Measurements from ENCODE around the gene RNPS1. TPM values are rescaled to one million over a fixed set of nuclear protein-coding genes. Genes with fewer than 3 reads are reported as not detected.
"Not testable (repeated sequence)": the region's sequence is repeated elsewhere in the genome, so short reads cannot be mapped to it uniquely, and the experiment has no call there.

The RNPS1 gene
- total RNA-seq, 3 donors from 2014 or later = 412 to 481 (median 413) TPM

GRCh38 chr16:2256531-2257140 lies 11.3 kb downstream of the RNPS1 start:
- H3K4me3 Mint-ChIP-seq = no peak overlapping the region
- H3K4me1 Mint-ChIP-seq (ENCODE audit: low read depth) = peaks cover 6% of the 10 kb centered on the region
- H3K9me3 Mint-ChIP-seq = no peaks in the 10 kb centered on the region
- ATAC-seq = no peak
- H3K27me3 Mint-ChIP-seq (ENCODE audit: low read depth) = no peaks in the 10 kb centered on the region
- peaks cover 35% of the 10 kb centered on the region for H3K36me3 Mint-ChIP-seq (ENCODE audit: insufficient read depth)
- DNase-seq = no peak

DNA sequence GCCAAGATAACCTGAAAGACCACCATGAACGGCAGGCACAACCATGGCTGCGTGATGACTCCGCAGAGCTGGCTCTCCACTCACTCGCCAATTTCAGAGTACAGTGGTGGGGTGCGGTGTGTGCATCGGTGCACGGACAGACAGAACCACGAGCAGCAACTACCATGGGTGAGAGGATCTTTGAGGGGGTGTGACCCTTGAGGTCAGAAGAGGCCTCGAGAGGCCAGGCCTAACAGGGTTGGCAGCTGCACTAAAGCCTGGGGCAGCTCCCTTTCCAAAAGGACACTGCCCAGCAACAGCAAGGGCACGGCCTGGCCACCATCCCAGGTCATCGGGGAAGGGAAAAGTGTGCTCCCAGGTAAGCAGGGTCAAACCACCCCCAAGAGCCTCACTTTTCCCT lies 14.6 kb downstream of the RNPS1 start:
- Mint-ChIP-seq H3K36me3 (ENCODE audit: insufficient read depth) (peaks cover 27% of the 10 kb centered on the region), H3K9me3 (no peaks in the 10 kb centered on the region), H3K27me3 (ENCODE audit: low read depth) (no peaks in the 10 kb centered on the region), H3K4me1 (ENCODE audit: low read depth) (peaks cover 10% of the 10 kb centered on the region), H3K4me3 (no peak overlapping the region)
- no peak for ATAC-seq
- DNase-seq = no peak

- H3K4me1 Mint-ChIP-seq (ENCODE audit: low read depth) = peaks cover 10% of the 10 kb centered on the region
- H3K27me3 Mint-ChIP-seq (ENCODE audit: low read depth) = no peaks in the 10 kb centered on the region
- peaks cover 27% of the 10 kb centered on the region for H3K36me3 Mint-ChIP-seq (ENCODE audit: insufficient read depth)
- no peaks in the 10 kb centered on the region for H3K9me3 Mint-ChIP-seq
- ATAC-seq = no peak
- no peak for DNase-seq
- H3K4me3 Mint-ChIP-seq = no peak overlapping the region
These were observed 15.1 kb downstream of the RNPS1 start for GRCh38 chr16:2252806-2253148.

DNA sequence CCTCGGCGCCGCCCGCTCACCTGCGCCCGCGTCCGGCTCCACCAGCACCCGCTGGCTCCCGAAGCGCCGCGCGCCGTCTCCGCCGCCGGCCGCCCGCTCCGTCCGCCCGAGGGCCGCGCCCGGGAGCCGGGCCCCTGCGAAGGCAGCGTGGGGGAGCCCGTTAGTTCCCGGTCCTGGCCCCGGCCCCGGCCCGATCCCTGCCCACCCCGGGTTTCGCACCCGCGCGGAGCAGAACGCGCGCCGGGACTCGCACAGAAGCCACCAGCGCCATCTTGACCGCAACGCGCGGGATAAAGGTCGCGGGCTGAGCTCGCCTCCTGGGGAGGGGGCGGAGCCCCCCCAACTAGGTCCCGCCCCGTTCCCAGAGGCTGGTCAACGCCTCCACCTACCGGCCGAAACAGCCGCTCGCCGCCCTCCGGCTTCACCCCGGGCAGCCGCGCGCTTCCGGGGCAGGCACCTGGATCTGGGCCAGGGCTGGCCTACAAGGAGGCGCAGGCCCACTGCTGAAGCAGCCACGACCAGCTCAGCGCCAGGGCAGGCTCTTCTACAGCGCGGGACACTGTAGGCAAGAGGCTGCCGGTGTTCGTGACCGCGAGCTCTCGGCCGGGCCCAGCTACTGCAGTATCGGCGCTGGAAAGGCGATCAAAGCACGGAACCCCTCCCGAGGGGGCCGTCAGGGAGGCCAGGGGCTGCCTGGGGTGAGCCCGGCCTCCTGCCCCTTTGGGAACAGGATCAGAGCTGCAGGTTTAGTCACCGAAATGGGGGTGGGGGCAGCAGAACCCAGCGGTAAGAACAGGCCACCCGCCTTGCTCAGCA lies 16.4 kb downstream of the RNPS1 start, which contains the start of gene ECI1:
Gene ECI1 (minus strand): TSS at position 292 of the 816 bp plus-strand sequence. CDS start 21 bp downstream, at position 271.
- peaks cover 19% of the 10 kb centered on the region for H3K36me3 Mint-ChIP-seq (ENCODE audit: insufficient read depth)
- no peaks in the 10 kb centered on the region for H3K9me3 Mint-ChIP-seq
- DNase-seq (peak; percentile 68), ATAC-seq (peak; percentile 74 to 80)
- peaks cover 10% of the 10 kb centered on the region for H3K4me1 Mint-ChIP-seq (ENCODE audit: low read depth)
- H3K27me3 Mint-ChIP-seq (ENCODE audit: low read depth) = no peaks in the 10 kb centered on the region
- H3K4me3 Mint-ChIP-seq = peak within 1 kb of the TSS; percentile 85

DNA sequence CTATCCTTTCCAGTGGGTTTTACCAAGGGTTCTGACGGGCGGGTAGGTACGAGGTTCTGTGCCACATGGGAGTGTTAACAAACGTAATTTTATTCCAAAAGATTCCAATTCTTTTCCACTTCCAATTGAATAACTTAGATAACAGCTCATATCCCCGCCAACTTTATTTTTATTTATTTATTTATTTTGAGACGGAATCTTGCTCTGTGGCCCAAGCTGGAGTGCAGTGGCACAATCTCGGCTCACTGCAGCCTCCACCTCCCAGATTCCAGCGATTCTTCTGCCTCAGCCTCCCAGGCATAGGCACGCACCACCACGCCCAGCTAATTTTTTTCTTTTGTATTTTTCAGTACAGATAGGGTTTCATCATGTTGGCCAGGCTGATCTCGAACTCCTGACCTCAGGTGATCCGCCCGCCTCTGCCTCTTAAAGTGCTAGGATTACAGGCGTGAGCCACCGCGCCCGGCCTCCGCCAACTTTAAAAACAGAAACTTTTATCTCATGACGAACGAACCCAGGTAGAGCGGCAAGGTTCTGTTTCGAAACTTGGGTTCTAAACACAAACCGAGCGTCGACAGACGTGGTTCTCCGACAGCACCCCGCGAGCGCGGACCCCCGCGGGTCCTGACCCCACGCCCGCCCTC lies 17.2 kb downstream of the RNPS1 start:
- Mint-ChIP-seq H3K9me3 (no peaks in the 10 kb centered on the region), H3K36me3 (ENCODE audit: insufficient read depth) (peaks cover 15% of the 10 kb centered on the region), H3K27me3 (ENCODE audit: low read depth) (no peaks in the 10 kb centered on the region), H3K4me3 (peak overlapping the region; percentile 85), H3K4me1 (ENCODE audit: low read depth) (peaks cover 10% of the 10 kb centered on the region)
- DNase-seq (peak; percentile 30), ATAC-seq (peak; percentile 38 to 45)

GRCh38 chr16:2246301-2246885 lies 21.5 kb downstream of the RNPS1 start:
- H3K4me3 Mint-ChIP-seq = no peak overlapping the region
- peaks cover 3% of the 10 kb centered on the region for H3K4me1 Mint-ChIP-seq (ENCODE audit: low read depth)
- H3K27me3 Mint-ChIP-seq (ENCODE audit: low read depth) = no peaks in the 10 kb centered on the region
- H3K36me3 Mint-ChIP-seq (ENCODE audit: insufficient read depth) = peaks cover 5% of the 10 kb centered on the region
- DNase-seq (no peak), ATAC-seq (no peak)
- no peaks in the 10 kb centered on the region for H3K9me3 Mint-ChIP-seq

- Mint-ChIP-seq H3K36me3 (ENCODE audit: insufficient read depth) (peaks cover 5% of the 10 kb centered on the region), H3K27me3 (ENCODE audit: low read depth) (no peaks in the 10 kb centered on the region), H3K4me1 (ENCODE audit: low read depth) (no peaks in the 10 kb centered on the region), H3K9me3 (no peaks in the 10 kb centered on the region), H3K4me3 (no peak overlapping the region)
- no peak for ATAC-seq
- no peak for DNase-seq
These were observed 22.8 kb downstream of the RNPS1 start for GRCh38 chr16:2244926-2245795.

- no peaks in the 10 kb centered on the region for H3K27me3 Mint-ChIP-seq (ENCODE audit: low read depth)
- H3K4me1 Mint-ChIP-seq (ENCODE audit: low read depth) = no peaks in the 10 kb centered on the region
- H3K36me3 Mint-ChIP-seq (ENCODE audit: insufficient read depth) = peaks cover 5% of the 10 kb centered on the region
- DNase-seq (no peak), ATAC-seq (no peak)
- no peak overlapping the region for H3K4me3 Mint-ChIP-seq
- H3K9me3 Mint-ChIP-seq = no peaks in the 10 kb centered on the region
These were observed 23.6 kb downstream of the RNPS1 start for GRCh38 chr16:2244301-2244700.

DNA sequence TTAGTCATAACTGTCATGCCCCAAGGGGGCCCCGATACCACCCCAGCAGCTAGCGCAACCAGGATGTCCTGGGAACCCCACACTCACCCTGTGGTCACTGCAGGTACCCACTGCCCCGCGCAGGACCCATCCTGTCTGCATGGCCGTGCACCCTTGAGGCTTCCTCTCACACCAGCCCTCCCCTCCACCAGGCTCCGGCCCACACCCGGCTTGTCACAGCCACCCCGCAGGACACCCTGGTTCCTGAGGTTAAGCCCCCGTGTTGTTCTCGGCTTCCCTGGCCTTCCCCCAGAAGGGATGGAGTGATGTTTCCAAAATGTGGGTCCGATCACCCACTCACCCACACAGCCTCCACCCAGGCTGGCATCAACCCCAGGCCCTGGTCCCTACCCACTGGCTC lies 24.1 kb downstream of the RNPS1 start:
- Mint-ChIP-seq H3K4me3 (no peak overlapping the region), H3K27me3 (ENCODE audit: low read depth) (no peaks in the 10 kb centered on the region), H3K9me3 (no peaks in the 10 kb centered on the region), H3K36me3 (ENCODE audit: insufficient read depth) (peaks cover 5% of the 10 kb centered on the region), H3K4me1 (ENCODE audit: low read depth) (no peaks in the 10 kb centered on the region)
- no peak for DNase-seq
- peak in 1 of 2 donors; percentile 25 for ATAC-seq

- ATAC-seq = no peak
- peaks cover 5% of the 10 kb centered on the region for H3K36me3 Mint-ChIP-seq (ENCODE audit: insufficient read depth)
- no peak for DNase-seq
- H3K27me3 Mint-ChIP-seq (ENCODE audit: low read depth) = no peaks in the 10 kb centered on the region
- H3K4me1 Mint-ChIP-seq (ENCODE audit: low read depth) = no peaks in the 10 kb centered on the region
- H3K4me3 Mint-ChIP-seq = no peak overlapping the region
- H3K9me3 Mint-ChIP-seq = no peaks in the 10 kb centered on the region
These were observed 24.8 kb downstream of the RNPS1 start for GRCh38 chr16:2243031-2243528.

GRCh38 chr16:2242598-2242997 lies 25.3 kb downstream of the RNPS1 start:
- no peaks in the 10 kb centered on the region for H3K9me3 Mint-ChIP-seq
- H3K36me3 Mint-ChIP-seq (ENCODE audit: insufficient read depth) = peaks cover 5% of the 10 kb centered on the region
- H3K27me3 Mint-ChIP-seq (ENCODE audit: low read depth) = no peaks in the 10 kb centered on the region
- ATAC-seq (no peak), DNase-seq (no peak)
- no peak overlapping the region for H3K4me3 Mint-ChIP-seq
- H3K4me1 Mint-ChIP-seq (ENCODE audit: low read depth) = no peaks in the 10 kb centered on the region

GRCh38 chr16:2240331-2240730 lies 27.6 kb downstream of the RNPS1 start:
- DNase-seq; ATAC-seq; H3K36me3 Mint-ChIP-seq (ENCODE audit: insufficient read depth); H3K27me3 Mint-ChIP-seq (ENCODE audit: low read depth); H3K4me1 Mint-ChIP-seq (ENCODE audit: low read depth); H3K4me3 Mint-ChIP-seq; H3K9me3 Mint-ChIP-seq: not testable (repeated sequence)

GRCh38 chr16:2238838-2239675 lies 28.9 kb downstream of the RNPS1 start:
- no peaks in the 10 kb centered on the region for H3K9me3 Mint-ChIP-seq
- no peak for DNase-seq
- ATAC-seq = no peak
- H3K36me3 Mint-ChIP-seq (ENCODE audit: insufficient read depth) = peaks cover 10% of the 10 kb centered on the region
- no peaks in the 10 kb centered on the region for H3K4me1 Mint-ChIP-seq (ENCODE audit: low read depth)
- no peaks in the 10 kb centered on the region for H3K27me3 Mint-ChIP-seq (ENCODE audit: low read depth)
- H3K4me3 Mint-ChIP-seq = no peak overlapping the region
